K562 (cell line): ENCODE measurements around the gene AHCYL1. TPM values are rescaled to one million over a fixed set of nuclear protein-coding genes. Genes with fewer than 3 reads are reported as not detected.
A peak's percentile ranks its signal among the peaks of the same experiment; 100 is the strongest.

Experiments used
- BRD9 ChIP-seq: fragments of 450-650 bp; IDR thresholded peaks from 2 replicates; pipeline ENCODE4 v1.6.1; 2018; ENCODE audit warnings: low read depth; ENCODE audit not compliant: partially characterized antibody
- CBFA2T3 ChIP-seq: fragments of 450-650 bp; IDR thresholded peaks from 2 replicates; pipeline ENCODE4 v1.6.1; 2017
- CC2D1A ChIP-seq: fragments of 450-650 bp; IDR thresholded peaks from 2 replicates; pipeline ENCODE4 v1.6.1; 2017; ENCODE audit warnings: mild to moderate bottlenecking
- CTCF ChIP-seq, 3 experiments: IDR thresholded peaks in 2 of 3; conservative IDR thresholded peaks in 1 of 3; 2 replicates each; pipeline ENCODE4 v1.5.1; 2011 to 2012; ENCODE audit warnings: low read length in 3 of 3, mild to moderate bottlenecking in 3 of 3, control low read depth in 2 of 3, improper control_type of control experiment in 1 of 3, inconsistent platforms in 1 of 3, low read depth in 1 of 3, mixed read lengths in 1 of 3, moderate library complexity in 1 of 3; ENCODE audit not compliant: insufficient read depth in 2 of 3
- ELF1 ChIP-seq: fragments of 200-800 bp; sonication (Bioruptor generic); IDR thresholded peaks from 2 replicates; pipeline ENCODE4 v1.6.1; 2016; ENCODE audit warnings: missing genetic modification characterization, missing compliant biosample characterization
- FOSL1 ChIP-seq: fragments of 200-800 bp; sonication (Bioruptor generic); conservative IDR thresholded peaks from 2 replicates; pipeline ENCODE4 v1.6.1; 2016; ENCODE audit warnings: missing genetic modification characterization, missing compliant biosample characterization
- FOXJ2 ChIP-seq: fragments of 200-800 bp; sonication (Bioruptor generic); IDR thresholded peaks from 2 replicates; pipeline ENCODE4 v1.6.1; 2016; ENCODE audit warnings: missing genetic modification characterization, missing compliant biosample characterization
- GABPA ChIP-seq: fragments of 200-800 bp; sonication (Bioruptor generic); conservative IDR thresholded peaks from 2 replicates; pipeline ENCODE4 v1.6.1; 2016; ENCODE audit warnings: low read depth, missing genetic modification characterization, missing compliant biosample characterization
- HCFC1 ChIP-seq: IDR thresholded peaks from 2 replicates; pipeline ENCODE4 v1.6.1; 2012; ENCODE audit warnings: low read depth, low read length, improper control_type of control experiment
- HDAC1 ChIP-seq, 2 experiments: fragments of 450-650 bp; IDR thresholded peaks; 2 replicates each; pipeline ENCODE4 v1.6.1; 2016 to 2017; ENCODE audit warnings: inconsistent platforms in 1 of 2, mild to moderate bottlenecking in 1 of 2, moderate library complexity in 1 of 2
- KDM5B ChIP-seq: fragments of 200-600 bp; sonication (generic); IDR thresholded peaks from 2 replicates; pipeline ENCODE4 v1.6.1; 2012; ENCODE audit warnings: low read depth, mild to moderate bottlenecking, moderate library complexity, low read length, control low read depth, inconsistent platforms; ENCODE audit not compliant: insufficient replicate concordance
- NCOA1 ChIP-seq: fragments of 450-650 bp; IDR thresholded peaks from 2 replicates; pipeline ENCODE4 v1.6.1; 2016; ENCODE audit warnings: low read depth
- NR2C1 ChIP-seq, 2 experiments: fragments of 450-650 bp; IDR thresholded peaks; 2 replicates each; pipeline ENCODE4 v1.6.1; 2017; ENCODE audit warnings: mild to moderate bottlenecking in 2 of 2, antibody characterized with exemption in 1 of 2, inconsistent platforms in 1 of 2, missing compliant biosample characterization in 1 of 2, missing genetic modification characterization in 1 of 2
- NUFIP1 ChIP-seq: fragments of 450-650 bp; IDR thresholded peaks from 2 replicates; pipeline ENCODE4 v1.6.1; 2018; ENCODE audit not compliant: partially characterized antibody
- RB1 ChIP-seq: fragments of 450-650 bp; IDR thresholded peaks from 2 replicates; pipeline ENCODE4 v1.6.1; 2017; ENCODE audit warnings: low read depth, mild to moderate bottlenecking
- SRF ChIP-seq, 2 experiments: fragments of 250-450, 450-650 bp in 1 of 2; sonication (Bioruptor Pico) in 1 of 2; sonication (generic) in 1 of 2; formaldehyde crosslinking; IDR thresholded peaks; 2 replicates each; pipeline versions ENCODE4 v1.5.0 to v1.5.1; 2020 to 2022; ENCODE audit warnings: mild to moderate bottlenecking in 1 of 2, missing genetic modification reagents in 1 of 2
- TCF7L2 ChIP-seq: fragments of 150-350 bp; IDR thresholded peaks from 2 replicates; pipeline ENCODE4 v1.6.1; 2016; ENCODE audit warnings: low read depth, mild to moderate bottlenecking, low read length, moderate library complexity
- TEAD4 ChIP-seq, 2 experiments: sonication (generic) in 1 of 2; formaldehyde crosslinking in 1 of 2; IDR thresholded peaks; 2 replicates each; pipeline versions ENCODE4 v1.6.1 to v1.8.0; 2012 to 2022; ENCODE audit warnings: borderline replicate concordance in 1 of 2, inconsistent platforms in 1 of 2, low read length in 1 of 2, mild to moderate bottlenecking in 1 of 2, missing genetic modification reagents in 1 of 2
- ZBTB17 ChIP-seq: fragments of 450-650 bp; formaldehyde crosslinking; IDR thresholded peaks from 2 replicates; pipeline ENCODE4 v1.4.0; 2020; ENCODE audit warnings: mild to moderate bottlenecking
- ZNF121 ChIP-seq: sonication (generic); formaldehyde crosslinking; conservative IDR thresholded peaks from 2 replicates; pipeline ENCODE4 v1.8.0; 2022; ENCODE audit warnings: missing genetic modification reagents
- ZNF197 ChIP-seq: fragments of 200-800 bp; sonication (Bioruptor generic); IDR thresholded peaks from 2 replicates; pipeline ENCODE4 v1.6.1; 2016; ENCODE audit warnings: low read depth, missing genetic modification characterization, missing compliant biosample characterization
- ZNF512 ChIP-seq: IDR thresholded peaks from 2 replicates; pipeline ENCODE4 v1.6.1; 2016; ENCODE audit warnings: missing genetic modification characterization, missing compliant biosample characterization
- polyA plus RNA-seq, 8 experiments: library from polyadenylated mRNA; depleted of rRNA in 4 of 8; stranded (reverse) in 5 of 8; unstranded in 3 of 8; fragments of >200 nt; fragmentation: Nextera tagmentation in 2 of 8; fragmentation: Illumina TruSeq in 1 of 8; extraction: Ambion mirVana in 2 of 8; extraction: Trizol in 1 of 8; gene quantifications; 2 replicates each; pipeline versions ENCODE4 v1.2.1 to v1.2.3, GENCODE V29; 2011 to 2014; ENCODE audit warnings: inconsistent platforms in 1 of 8, missing spikeins in 1 of 8
- total RNA-seq, 7 experiments: library from RNA; depleted of rRNA in 6 of 7; stranded (reverse); fragments of >200 nt in 6 of 7; fragmentation: Illumina TruSeq in 2 of 7; extraction: Trizol in 2 of 7; gene quantifications; 2 replicates each; pipeline versions ENCODE4 v1.2.1 to v1.2.3, GENCODE V29; 2011 to 2021; ENCODE audit warnings: low replicate concordance in 1 of 7
- TF ChIP-seq, protein P1 (sequence below), 2 experiments: fragments of 450-650 bp in 1 of 2; sonication (generic) in 1 of 2; formaldehyde crosslinking in 1 of 2; IDR thresholded peaks in 1 of 2; conservative IDR thresholded peaks in 1 of 2; 2 replicates each; pipeline versions ENCODE4 v1.6.1 to v1.8.1; 2016 to 2023; ENCODE audit warnings: mild to moderate bottlenecking in 2 of 2, moderate library complexity in 2 of 2, inconsistent platforms in 1 of 2, missing genetic modification reagents in 1 of 2

Gene AHCYL1
- total and polyA plus RNA-seq, 9 of the 15 experiments (the other 6 are each of a cell fraction or from before 2014, with no cell fraction given): 27.3 to 118 (median 44.5) TPM

DNA sequence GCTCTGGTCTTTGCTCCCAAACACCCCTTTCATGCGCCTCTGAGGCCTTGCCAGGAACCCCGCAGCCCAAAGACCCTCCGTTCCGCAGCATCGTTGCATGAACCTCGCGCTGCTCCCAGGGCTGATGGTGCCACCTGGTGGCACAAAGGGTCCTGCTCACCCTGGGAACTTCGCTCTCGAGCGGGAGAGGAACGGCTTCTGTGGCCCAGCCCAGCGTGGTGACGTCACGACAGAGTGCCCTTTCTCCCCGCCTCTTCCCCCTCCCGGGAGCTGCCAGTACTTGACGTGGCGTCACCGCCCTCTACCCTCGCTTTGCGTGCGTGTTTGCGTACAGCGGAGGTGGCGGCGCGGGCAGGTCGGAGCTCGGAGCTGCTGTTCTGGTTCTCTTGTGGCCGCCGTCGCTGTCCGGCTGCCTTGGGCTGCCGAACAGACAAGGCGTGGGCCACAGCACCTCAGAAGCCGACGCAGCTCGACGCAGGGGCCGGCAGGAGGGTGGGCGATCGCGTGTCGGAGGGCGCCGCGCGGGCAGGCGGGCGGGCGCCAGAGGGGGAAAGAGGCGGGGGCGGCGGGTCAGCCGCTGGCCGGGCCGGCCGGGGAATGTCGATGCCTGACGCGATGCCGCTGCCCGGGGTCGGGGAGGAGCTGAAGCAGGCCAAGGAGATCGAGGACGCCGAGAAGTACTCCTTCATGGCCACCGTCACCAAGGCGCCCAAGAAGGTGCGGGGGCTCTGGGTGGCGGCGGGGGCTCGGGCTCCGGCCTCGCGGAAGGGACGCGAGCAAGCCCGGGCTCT, at the start of gene AHCYL1 (continued):
- peak; percentile 32 for TF ChIP-seq NUFIP1
- TF ChIP-seq RB1: peak; percentile 89
- peak; percentile 72; the same call in 1 of the 2 replicates for TF ChIP-seq ZBTB17 (CRISPR knock-in tag)
- TF ChIP-seq ZNF197 (CRISPR knock-in tag): peak; percentile 72; the same call in 1 of the 2 replicates
- TF ChIP-seq, protein P1, sequence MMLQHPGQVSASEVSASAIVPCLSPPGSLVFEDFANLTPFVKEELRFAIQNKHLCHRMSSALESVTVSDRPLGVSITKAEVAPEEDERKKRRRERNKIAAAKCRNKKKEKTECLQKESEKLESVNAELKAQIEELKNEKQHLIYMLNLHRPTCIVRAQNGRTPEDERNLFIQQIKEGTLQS (IDR thresholded peaks at IDR 0.05): peak; percentile 99
- TF ChIP-seq, protein P1 (CRISPR knock-in tag; conservative IDR thresholded peaks at IDR 0.05): peak; percentile 81
- TF ChIP-seq CBFA2T3: 0 out of 2 replicates have a peak, but pooled peaks have one; percentile 3
- TF ChIP-seq CTCF (IDR thresholded peaks at IDR 0.05 in 2 of 3, conservative IDR thresholded peaks at IDR 0.05 in 1 of 3; ENCODE audit: insufficient read depth in 2 of 3, low read depth in 1 of 3, low read length in 3 of 3): peak; percentile 96 to 99 (median 99)
- TF ChIP-seq SRF (CRISPR knock-in tag; IDR thresholded peaks at IDR 0.05): 0 out of 4 replicates have a peak, but pooled peaks of 1 of the 2 experiments have one; percentile 78
- peak; percentile 90 for TF ChIP-seq HCFC1
- TF ChIP-seq FOSL1 (tag): peak; percentile 61
- no peak; the same call in 1 of the 2 replicates for TF ChIP-seq TCF7L2
- TF ChIP-seq FOXJ2 (tag): peak; percentile 76
- TF ChIP-seq KDM5B: peak; percentile 86
- peak; percentile 97 for TF ChIP-seq BRD9
- TF ChIP-seq NR2C1 (IDR thresholded peaks at IDR 0.05): peak; percentile 92
- peak; percentile 95 for TF ChIP-seq NR2C1 (tag; IDR thresholded peaks at IDR 0.05)
- TF ChIP-seq ZNF121 (CRISPR knock-in tag): no peak
- peak; percentile 75 for TF ChIP-seq GABPA (tag)
- peak; percentile 60; the same call in 1 of the 2 replicates for TF ChIP-seq ELF1 (tag)
- peak; percentile 35; the same call in 1 of the 2 replicates for TF ChIP-seq NCOA1
- peak in 1 of 2 experiments; percentile 79; a peak in 2 of 4 replicates for TF ChIP-seq HDAC1 (IDR thresholded peaks at IDR 0.05)
- no peak for TF ChIP-seq ZNF512 (tag)
- TF ChIP-seq TEAD4 (IDR thresholded peaks at IDR 0.05; ENCODE audit: low read length): peak; percentile 11; the same call in 1 of the 2 replicates
- peak; percentile 72; the same call in 1 of the 2 replicates for TF ChIP-seq TEAD4 (CRISPR knock-in tag; IDR thresholded peaks at IDR 0.05; ENCODE audit: borderline replicate concordance)
- TF ChIP-seq CC2D1A: peak; percentile 97
